ENCODE measurements around the gene RSAD1.

GRCh38 chr17:50514936-50515702 is 36.5 kb downstream of the RSAD1 start:
- TF ChIP-seq, protein P1, sequence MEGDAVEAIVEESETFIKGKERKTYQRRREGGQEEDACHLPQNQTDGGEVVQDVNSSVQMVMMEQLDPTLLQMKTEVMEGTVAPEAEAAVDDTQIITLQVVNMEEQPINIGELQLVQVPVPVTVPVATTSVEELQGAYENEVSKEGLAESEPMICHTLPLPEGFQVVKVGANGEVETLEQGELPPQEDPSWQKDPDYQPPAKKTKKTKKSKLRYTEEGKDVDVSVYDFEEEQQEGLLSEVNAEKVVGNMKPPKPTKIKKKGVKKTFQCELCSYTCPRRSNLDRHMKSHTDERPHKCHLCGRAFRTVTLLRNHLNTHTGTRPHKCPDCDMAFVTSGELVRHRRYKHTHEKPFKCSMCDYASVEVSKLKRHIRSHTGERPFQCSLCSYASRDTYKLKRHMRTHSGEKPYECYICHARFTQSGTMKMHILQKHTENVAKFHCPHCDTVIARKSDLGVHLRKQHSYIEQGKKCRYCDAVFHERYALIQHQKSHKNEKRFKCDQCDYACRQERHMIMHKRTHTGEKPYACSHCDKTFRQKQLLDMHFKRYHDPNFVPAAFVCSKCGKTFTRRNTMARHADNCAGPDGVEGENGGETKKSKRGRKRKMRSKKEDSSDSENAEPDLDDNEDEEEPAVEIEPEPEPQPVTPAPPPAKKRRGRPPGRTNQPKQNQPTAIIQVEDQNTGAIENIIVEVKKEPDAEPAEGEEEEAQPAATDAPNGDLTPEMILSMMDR (IDR thresholded peaks at IDR 0.05; ENCODE audit: low read depth, low read length, missing input control) = no peak
- no peak for TF ChIP-seq TAF1 (conservative IDR thresholded peaks at IDR 0.05)
- TF ChIP-seq JUND (IDR thresholded peaks at IDR 0.05) = no peak
- TF ChIP-seq, protein P2, sequence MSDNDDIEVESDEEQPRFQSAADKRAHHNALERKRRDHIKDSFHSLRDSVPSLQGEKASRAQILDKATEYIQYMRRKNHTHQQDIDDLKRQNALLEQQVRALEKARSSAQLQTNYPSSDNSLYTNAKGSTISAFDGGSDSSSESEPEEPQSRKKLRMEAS (IDR thresholded peaks at IDR 0.05) = no peak
- TF ChIP-seq ATF3 (IDR thresholded peaks at IDR 0.05) = no peak
- TF ChIP-seq FOXA1 (IDR thresholded peaks at IDR 0.05) = no peak
- peak in 1 of 2 donors; percentile 29 for TF ChIP-seq RAD21 (IDR thresholded peaks at IDR 0.05)
- peak; percentile 78 for TF ChIP-seq SP1 (IDR thresholded peaks at IDR 0.05)
- TF ChIP-seq NR2F2 (IDR thresholded peaks at IDR 0.05) = no peak
- TF ChIP-seq GABPA (IDR thresholded peaks at IDR 0.05 in 1 of 2, conservative IDR thresholded peaks at IDR 0.05 in 1 of 2) = no peak
- TF ChIP-seq RXRA (IDR thresholded peaks at IDR 0.05) = peak; percentile 47 to 60
- TF ChIP-seq, protein P3, sequence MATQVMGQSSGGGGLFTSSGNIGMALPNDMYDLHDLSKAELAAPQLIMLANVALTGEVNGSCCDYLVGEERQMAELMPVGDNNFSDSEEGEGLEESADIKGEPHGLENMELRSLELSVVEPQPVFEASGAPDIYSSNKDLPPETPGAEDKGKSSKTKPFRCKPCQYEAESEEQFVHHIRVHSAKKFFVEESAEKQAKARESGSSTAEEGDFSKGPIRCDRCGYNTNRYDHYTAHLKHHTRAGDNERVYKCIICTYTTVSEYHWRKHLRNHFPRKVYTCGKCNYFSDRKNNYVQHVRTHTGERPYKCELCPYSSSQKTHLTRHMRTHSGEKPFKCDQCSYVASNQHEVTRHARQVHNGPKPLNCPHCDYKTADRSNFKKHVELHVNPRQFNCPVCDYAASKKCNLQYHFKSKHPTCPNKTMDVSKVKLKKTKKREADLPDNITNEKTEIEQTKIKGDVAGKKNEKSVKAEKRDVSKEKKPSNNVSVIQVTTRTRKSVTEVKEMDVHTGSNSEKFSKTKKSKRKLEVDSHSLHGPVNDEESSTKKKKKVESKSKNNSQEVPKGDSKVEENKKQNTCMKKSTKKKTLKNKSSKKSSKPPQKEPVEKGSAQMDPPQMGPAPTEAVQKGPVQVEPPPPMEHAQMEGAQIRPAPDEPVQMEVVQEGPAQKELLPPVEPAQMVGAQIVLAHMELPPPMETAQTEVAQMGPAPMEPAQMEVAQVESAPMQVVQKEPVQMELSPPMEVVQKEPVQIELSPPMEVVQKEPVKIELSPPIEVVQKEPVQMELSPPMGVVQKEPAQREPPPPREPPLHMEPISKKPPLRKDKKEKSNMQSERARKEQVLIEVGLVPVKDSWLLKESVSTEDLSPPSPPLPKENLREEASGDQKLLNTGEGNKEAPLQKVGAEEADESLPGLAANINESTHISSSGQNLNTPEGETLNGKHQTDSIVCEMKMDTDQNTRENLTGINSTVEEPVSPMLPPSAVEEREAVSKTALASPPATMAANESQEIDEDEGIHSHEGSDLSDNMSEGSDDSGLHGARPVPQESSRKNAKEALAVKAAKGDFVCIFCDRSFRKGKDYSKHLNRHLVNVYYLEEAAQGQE (IDR thresholded peaks at IDR 0.05) = no peak

All from liver (tissue), 3 donors.